ENCODE measurements around the gene ZNF451. TPM values are rescaled to one million over a fixed set of nuclear protein-coding genes. Genes with fewer than 3 reads are reported as not detected.
A peak's percentile ranks its signal among the peaks of the same experiment; 100 is the strongest.
"Not testable (repeated sequence)": the region's sequence is repeated elsewhere in the genome, so short reads cannot be mapped to it uniquely, and the experiment has no call there.

The ZNF451 gene
- total RNA-seq, 1 donor = 240 TPM

GRCh38 chr6:57078531-57079207 is 11.3 kb upstream of the ZNF451 start:
- no peak overlapping the region for H3K4me3 ChIP-seq (ENCODE audit: low read length)
- H3K9me3 ChIP-seq (ENCODE audit: low read depth, low read length) = no peaks in the 10 kb centered on the region
- H3K4me1 ChIP-seq (ENCODE audit: insufficient read depth, low read length) = no peaks in the 10 kb centered on the region
- no peaks in the 10 kb centered on the region for H3K27me3 ChIP-seq (ENCODE audit: insufficient read depth, low read length)

GRCh38 chr6:57085471-57085870 is 4.5 kb upstream of the ZNF451 start:
- H3K4me3 ChIP-seq (ENCODE audit: low read length) = no peak overlapping the region
- H3K9me3 ChIP-seq (ENCODE audit: low read depth, low read length) = no peaks in the 10 kb centered on the region
- no peaks in the 10 kb centered on the region for H3K27me3 ChIP-seq (ENCODE audit: insufficient read depth, low read length)
- H3K4me1 ChIP-seq (ENCODE audit: insufficient read depth, low read length) = peaks cover 5% of the 10 kb centered on the region

GRCh38 chr6:57086843-57087242 is 3.1 kb upstream of the ZNF451 start:
- Histone ChIP-seq H3K4me3 (ENCODE audit: low read length) (no peak overlapping the region), H3K4me1 (ENCODE audit: insufficient read depth, low read length) (peaks cover 11% of the 10 kb centered on the region), H3K27me3 (ENCODE audit: insufficient read depth, low read length) (no peaks in the 10 kb centered on the region), H3K9me3 (ENCODE audit: low read depth, low read length) (no peaks in the 10 kb centered on the region)

GRCh38 chr6:57087916-57088315 is 2.1 kb upstream of the ZNF451 start:
- no peaks in the 10 kb centered on the region for H3K27me3 ChIP-seq (ENCODE audit: insufficient read depth, low read length)
- peaks cover 11% of the 10 kb centered on the region for H3K4me1 ChIP-seq (ENCODE audit: insufficient read depth, low read length)
- H3K4me3 ChIP-seq (ENCODE audit: low read length) = no peak overlapping the region
- no peaks in the 10 kb centered on the region for H3K9me3 ChIP-seq (ENCODE audit: low read depth, low read length)

- no peaks in the 10 kb centered on the region for H3K27me3 ChIP-seq (ENCODE audit: insufficient read depth, low read length)
- H3K9me3 ChIP-seq (ENCODE audit: low read depth, low read length) = no peaks in the 10 kb centered on the region
- peak overlapping the region; percentile 58 for H3K4me3 ChIP-seq (ENCODE audit: low read length)
- peaks cover 11% of the 10 kb centered on the region for H3K4me1 ChIP-seq (ENCODE audit: insufficient read depth, low read length)
Measured at GRCh38 chr6:57089265-57089664, 723 bp upstream of the ZNF451 start.

GRCh38 chr6:57090458-57091067 is 575 bp downstream of the ZNF451 start:
- H3K27me3 ChIP-seq (ENCODE audit: insufficient read depth, low read length); H3K9me3 ChIP-seq (ENCODE audit: low read depth, low read length): not testable (repeated sequence)
- Histone ChIP-seq H3K4me1 (ENCODE audit: insufficient read depth, low read length) (peaks cover 11% of the 10 kb centered on the region), H3K4me3 (ENCODE audit: low read length) (peak overlapping the region; percentile 58)

- H3K4me3 ChIP-seq (ENCODE audit: low read length); H3K9me3 ChIP-seq (ENCODE audit: low read depth, low read length); H3K27me3 ChIP-seq (ENCODE audit: insufficient read depth, low read length): not testable (repeated sequence)
- peaks cover 11% of the 10 kb centered on the region for H3K4me1 ChIP-seq (ENCODE audit: insufficient read depth, low read length)
Measured at GRCh38 chr6:57091375-57091774, 1.4 kb downstream of the ZNF451 start.

GRCh38 chr6:57094689-57095088 is 4.7 kb downstream of the ZNF451 start:
- H3K9me3 ChIP-seq (ENCODE audit: low read depth, low read length) = no peaks in the 10 kb centered on the region
- H3K27me3 ChIP-seq (ENCODE audit: insufficient read depth, low read length) = no peaks in the 10 kb centered on the region
- H3K4me3 ChIP-seq (ENCODE audit: low read length) = no peak overlapping the region
- H3K4me1 ChIP-seq (ENCODE audit: insufficient read depth, low read length) = peaks cover 7% of the 10 kb centered on the region

GRCh38 chr6:57097596-57097995 is 7.6 kb downstream of the ZNF451 start:
- Histone ChIP-seq H3K4me1 (ENCODE audit: insufficient read depth, low read length) (no peaks in the 10 kb centered on the region), H3K4me3 (ENCODE audit: low read length) (no peak overlapping the region), H3K27me3 (ENCODE audit: insufficient read depth, low read length) (no peaks in the 10 kb centered on the region), H3K9me3 (ENCODE audit: low read depth, low read length) (no peaks in the 10 kb centered on the region)

- Histone ChIP-seq H3K9me3 (ENCODE audit: low read depth, low read length) (no peaks in the 10 kb centered on the region), H3K4me1 (ENCODE audit: insufficient read depth, low read length) (peaks cover 7% of the 10 kb centered on the region), H3K27me3 (ENCODE audit: insufficient read depth, low read length) (no peaks in the 10 kb centered on the region), H3K4me3 (ENCODE audit: low read length) (no peak overlapping the region)
Measured at GRCh38 chr6:57102976-57103375, 13.0 kb downstream of the ZNF451 start.

GRCh38 chr6:57104336-57104735 is 14.3 kb downstream of the ZNF451 start:
- no peak overlapping the region for H3K4me3 ChIP-seq (ENCODE audit: low read length)
- H3K4me1 ChIP-seq (ENCODE audit: insufficient read depth, low read length) = peaks cover 17% of the 10 kb centered on the region
- H3K27me3 ChIP-seq (ENCODE audit: insufficient read depth, low read length) = no peaks in the 10 kb centered on the region
- H3K9me3 ChIP-seq (ENCODE audit: low read depth, low read length) = no peaks in the 10 kb centered on the region

GRCh38 chr6:57106990-57107389 is 17.0 kb downstream of the ZNF451 start:
- Histone ChIP-seq H3K4me1 (ENCODE audit: insufficient read depth, low read length) (peaks cover 23% of the 10 kb centered on the region), H3K9me3 (ENCODE audit: low read depth, low read length) (no peaks in the 10 kb centered on the region), H3K27me3 (ENCODE audit: insufficient read depth, low read length) (no peaks in the 10 kb centered on the region), H3K4me3 (ENCODE audit: low read length) (no peak overlapping the region)

- Histone ChIP-seq H3K9me3 (ENCODE audit: low read depth, low read length) (no peaks in the 10 kb centered on the region), H3K4me1 (ENCODE audit: insufficient read depth, low read length) (peaks cover 21% of the 10 kb centered on the region), H3K27me3 (ENCODE audit: insufficient read depth, low read length) (no peaks in the 10 kb centered on the region), H3K4me3 (ENCODE audit: low read length) (no peak overlapping the region)
Measured at GRCh38 chr6:57108691-57109090, 18.7 kb downstream of the ZNF451 start.

- Histone ChIP-seq H3K27me3 (ENCODE audit: insufficient read depth, low read length) (no peaks in the 10 kb centered on the region), H3K4me3 (ENCODE audit: low read length) (no peak overlapping the region), H3K9me3 (ENCODE audit: low read depth, low read length) (no peaks in the 10 kb centered on the region), H3K4me1 (ENCODE audit: insufficient read depth, low read length) (peaks cover 17% of the 10 kb centered on the region)
Measured at GRCh38 chr6:57109880-57110279, 19.9 kb downstream of the ZNF451 start.

- Histone ChIP-seq H3K9me3 (ENCODE audit: low read depth, low read length) (no peaks in the 10 kb centered on the region), H3K4me1 (ENCODE audit: insufficient read depth, low read length) (peaks cover 17% of the 10 kb centered on the region), H3K4me3 (ENCODE audit: low read length) (no peak overlapping the region), H3K27me3 (ENCODE audit: insufficient read depth, low read length) (no peaks in the 10 kb centered on the region)
Measured at GRCh38 chr6:57113105-57113504, 23.1 kb downstream of the ZNF451 start.

- Histone ChIP-seq H3K4me3 (ENCODE audit: low read length) (no peak overlapping the region), H3K27me3 (ENCODE audit: insufficient read depth, low read length) (no peaks in the 10 kb centered on the region), H3K4me1 (ENCODE audit: insufficient read depth, low read length) (no peaks in the 10 kb centered on the region), H3K9me3 (ENCODE audit: low read depth, low read length) (no peaks in the 10 kb centered on the region)
Measured at GRCh38 chr6:57116776-57117175, 26.8 kb downstream of the ZNF451 start.
